HUDEP-2 (cell line): ENCODE results near the gene ZNF827.

Experiments used
- DNase-seq, 76 experiments: peaks; one replicate each; lab custom pipeline; 2025; ENCODE audit not compliant: unreplicated experiment in 76 of 76; lab: John Stamatoyannopoulos, UW

Gene ZNF827

DNA sequence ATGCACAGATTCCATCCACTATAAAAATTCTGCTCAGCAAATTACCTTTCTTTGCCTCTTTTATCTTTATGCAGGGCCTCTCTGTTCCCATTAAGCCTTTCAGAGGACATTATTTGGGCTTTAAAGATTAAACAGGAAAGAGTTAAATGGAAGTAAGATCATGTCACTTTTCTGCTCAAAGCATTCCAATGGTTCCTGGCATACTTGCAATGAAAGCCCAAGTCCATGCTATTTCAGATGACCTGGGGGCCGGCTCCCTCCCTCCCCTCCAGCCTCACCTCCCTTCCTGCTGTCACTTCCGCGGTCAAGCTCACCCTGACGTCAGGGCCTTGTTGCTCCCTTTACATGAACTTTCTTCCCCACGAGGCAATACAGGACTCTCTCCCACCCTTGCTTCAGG lies 133.1 kb downstream of the ZNF827 start:
- DNase-seq, result no peak

GRCh38 chr4:145804116-145804515 lies 134.5 kb downstream of the ZNF827 start:
- DNase-seq, result peak in 3 of 76 experiments; percentile 2 to 7 (median 2)

GRCh38 chr4:145799223-145799622 lies 139.4 kb downstream of the ZNF827 start:
- no peak for DNase-seq

DNA sequence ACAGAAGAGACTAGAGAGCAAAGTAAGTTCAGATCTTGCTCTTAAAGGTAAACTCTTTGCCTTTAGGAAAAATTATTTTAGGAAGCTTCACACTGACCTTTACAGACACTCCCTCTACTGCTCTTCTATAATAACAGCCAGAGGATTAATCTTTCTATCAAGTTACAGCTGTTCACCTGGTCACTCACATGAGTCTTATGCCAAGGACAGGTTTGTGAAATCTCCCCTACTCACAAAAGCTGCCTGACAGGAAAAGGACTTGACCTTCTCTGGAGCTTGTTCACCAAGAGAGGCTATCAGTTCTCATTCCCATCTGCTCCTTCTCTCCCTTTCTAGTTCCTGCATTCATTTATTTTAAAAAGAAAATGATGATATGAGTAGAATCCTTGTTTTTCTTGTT lies 141.3 kb downstream of the ZNF827 start:
- no peak for DNase-seq

DNA sequence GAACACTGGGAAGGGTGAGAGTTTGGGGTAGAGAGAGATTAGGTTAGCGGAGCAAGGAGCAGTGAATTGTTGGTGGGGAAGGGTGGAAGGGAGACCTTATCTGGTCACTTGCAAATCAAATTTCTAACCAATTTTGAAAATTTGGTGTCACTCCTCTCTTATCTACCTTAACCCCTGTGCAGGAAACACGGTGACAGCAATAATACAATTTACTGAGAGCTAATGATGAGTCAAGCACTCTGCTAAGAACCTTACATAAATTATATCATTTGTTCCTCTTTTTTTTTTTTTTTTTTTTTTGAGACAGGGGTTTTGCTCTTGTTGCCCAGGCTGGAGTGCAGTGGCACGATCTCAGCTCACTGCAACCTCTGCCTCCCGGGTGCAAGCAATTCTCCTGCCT lies 142.3 kb downstream of the ZNF827 start:
- DNase-seq, result no peak

GRCh38 chr4:145795521-145795920 lies 143.1 kb downstream of the ZNF827 start:
- DNase-seq, result no peak

DNA sequence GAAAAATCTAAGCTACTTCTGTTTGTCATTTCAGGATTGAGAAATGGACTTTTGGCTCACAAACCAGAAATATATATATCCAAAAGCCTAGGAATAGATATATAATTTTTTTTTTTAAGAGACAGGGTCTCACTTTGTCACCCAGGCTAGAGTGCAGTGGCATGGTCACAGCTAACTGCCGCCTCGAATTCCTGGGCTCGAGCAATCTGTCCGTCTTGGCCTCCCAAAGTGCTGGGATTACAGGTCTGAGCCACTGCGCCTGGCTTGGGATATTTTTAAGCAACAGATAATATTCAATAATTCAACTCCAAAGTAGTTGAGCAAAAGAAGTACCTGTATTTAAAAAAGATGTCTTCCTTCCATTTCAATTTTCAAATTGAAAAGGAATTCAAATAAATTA lies 146.2 kb downstream of the ZNF827 start:
- no peak for DNase-seq

- no peak for DNase-seq
These were observed 146.6 kb downstream of the ZNF827 start for GRCh38 chr4:145791988-145792387.

DNA sequence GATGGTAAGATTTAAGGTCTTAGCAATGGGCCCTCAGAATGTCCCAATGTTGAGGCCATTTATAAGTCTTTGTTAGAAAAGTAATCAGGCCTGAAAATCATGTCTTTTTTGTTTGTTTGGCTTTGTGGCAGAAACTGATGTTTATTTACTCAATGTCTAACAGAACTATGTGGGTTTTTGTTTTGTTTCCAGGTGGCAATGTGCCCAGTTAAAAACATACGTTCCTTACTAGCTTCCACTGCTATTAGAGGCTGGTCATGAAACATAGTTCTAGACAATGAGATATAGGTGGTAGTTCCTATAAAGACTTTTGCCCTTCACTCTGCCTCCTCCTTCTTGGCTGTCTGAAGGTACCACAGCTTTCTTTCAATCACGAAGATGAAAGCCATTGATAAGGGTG lies 149.9 kb downstream of the ZNF827 start:
- DNase-seq, result no peak

DNA sequence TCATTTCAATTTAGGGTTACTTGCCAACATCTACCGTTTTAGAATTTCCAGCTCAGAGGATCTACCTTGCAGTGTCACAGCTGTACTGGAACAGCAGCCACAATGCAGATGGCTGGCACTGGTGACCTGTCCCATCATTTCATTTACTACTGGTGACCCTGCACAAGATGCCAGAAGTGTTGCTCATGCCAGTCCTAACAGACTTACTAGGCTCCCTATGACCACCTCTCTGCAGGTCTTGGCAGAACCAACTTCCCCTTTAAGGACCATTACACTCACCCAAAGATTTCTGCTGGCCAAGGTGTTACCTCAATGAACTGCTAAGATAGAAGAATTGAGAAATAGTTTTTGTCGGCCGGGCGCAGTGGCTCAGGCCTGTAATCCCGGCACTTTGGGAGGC lies 151.8 kb downstream of the ZNF827 start:
- no peak for DNase-seq

DNA sequence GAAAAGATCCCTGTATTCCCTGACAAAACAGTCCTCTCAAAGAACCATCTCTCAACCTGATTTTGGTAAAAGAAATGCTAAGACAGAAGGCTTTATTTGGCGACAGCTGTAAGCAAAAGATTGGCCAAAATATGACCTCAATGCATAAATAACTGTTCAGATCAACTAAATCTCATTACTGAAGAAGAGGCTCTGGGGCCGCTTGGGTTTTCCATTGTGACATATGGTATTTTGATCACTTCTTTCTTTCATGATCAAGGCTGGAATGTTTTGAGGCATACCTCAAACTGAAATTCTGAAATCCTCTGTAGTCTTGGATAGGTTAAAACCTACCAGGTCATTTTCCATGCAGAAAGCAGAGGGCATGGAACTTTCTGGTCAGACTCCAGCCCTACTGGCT lies 152.4 kb downstream of the ZNF827 start:
- no peak for DNase-seq

DNA sequence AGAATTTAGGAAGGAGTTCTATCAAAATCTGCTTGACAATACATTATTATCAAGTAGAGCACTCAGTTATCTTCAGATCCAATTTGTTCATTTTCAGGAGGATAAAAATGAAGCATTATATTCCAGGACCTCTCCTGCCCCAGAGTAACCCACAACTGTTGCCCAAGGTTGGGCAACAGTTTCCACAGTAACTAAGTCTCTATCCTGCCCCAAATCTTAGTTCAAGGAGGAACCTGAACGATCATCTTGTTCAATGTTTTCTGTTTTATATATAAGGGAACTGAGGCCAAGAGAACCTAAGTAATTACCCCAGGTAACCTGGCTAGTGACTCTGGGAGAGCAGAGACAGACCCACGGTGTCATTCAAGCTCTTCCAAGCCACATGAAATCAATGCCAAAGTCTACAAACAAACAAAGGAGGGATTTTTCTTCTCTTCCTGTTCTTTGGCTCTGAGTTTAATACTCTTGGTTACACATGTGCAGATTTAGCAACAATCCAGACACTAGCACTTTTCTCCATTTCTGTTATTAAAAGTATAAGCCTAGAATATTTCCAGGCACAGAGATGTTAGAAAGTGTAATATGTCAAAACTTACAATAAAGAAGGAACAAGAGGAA lies 153.1 kb downstream of the ZNF827 start:
- no peak for DNase-seq

DNA sequence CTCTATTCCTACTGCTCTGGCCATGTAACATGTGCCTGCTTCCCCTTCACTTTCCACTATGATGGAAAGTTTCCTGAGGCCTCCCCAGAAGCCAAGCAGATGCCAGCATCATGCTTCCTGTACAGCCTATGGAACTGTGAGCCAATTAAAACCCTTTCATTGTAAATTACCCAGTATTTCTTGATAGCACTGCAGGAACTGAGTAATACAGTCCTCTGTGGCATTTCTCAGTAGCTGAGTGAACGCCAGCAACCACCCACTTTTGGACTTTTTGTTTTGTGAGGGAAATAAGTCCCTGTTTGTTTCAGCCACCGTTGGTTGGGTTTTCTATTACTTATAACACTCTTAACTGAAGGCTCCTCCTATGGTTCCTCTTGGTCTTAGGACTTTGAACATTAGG lies 154.6 kb downstream of the ZNF827 start:
- DNase-seq, result no peak

GRCh38 chr4:145782756-145783155 lies 155.9 kb downstream of the ZNF827 start:
- no peak for DNase-seq

- no peak for DNase-seq
These were observed 157.3 kb downstream of the ZNF827 start for GRCh38 chr4:145781351-145781750.

GRCh38 chr4:145779319-145779801 lies 159.3 kb downstream of the ZNF827 start:
- no peak for DNase-seq

DNA sequence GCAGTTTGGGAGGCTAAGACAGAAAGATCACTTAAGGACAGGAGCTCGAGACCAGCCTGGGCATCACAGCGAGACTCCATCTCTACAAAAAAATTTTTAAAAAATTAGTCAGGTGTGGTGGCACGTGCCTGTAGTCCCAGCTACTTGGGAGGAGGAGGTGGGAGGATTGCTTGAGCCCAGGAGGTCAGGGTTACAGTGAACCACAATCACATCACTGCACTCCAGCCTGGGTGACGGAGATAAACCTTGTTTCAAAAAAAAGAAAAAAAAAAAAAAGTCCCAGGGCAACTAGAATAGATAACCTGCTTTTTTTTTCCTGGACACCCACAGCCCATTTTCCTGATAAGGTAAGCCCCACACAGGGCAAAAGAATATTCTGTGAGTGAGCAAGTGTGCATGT lies 162.4 kb downstream of the ZNF827 start:
- DNase-seq, result peak in 23 of 76 experiments; percentile 0 to 47 (median 7)

DNA sequence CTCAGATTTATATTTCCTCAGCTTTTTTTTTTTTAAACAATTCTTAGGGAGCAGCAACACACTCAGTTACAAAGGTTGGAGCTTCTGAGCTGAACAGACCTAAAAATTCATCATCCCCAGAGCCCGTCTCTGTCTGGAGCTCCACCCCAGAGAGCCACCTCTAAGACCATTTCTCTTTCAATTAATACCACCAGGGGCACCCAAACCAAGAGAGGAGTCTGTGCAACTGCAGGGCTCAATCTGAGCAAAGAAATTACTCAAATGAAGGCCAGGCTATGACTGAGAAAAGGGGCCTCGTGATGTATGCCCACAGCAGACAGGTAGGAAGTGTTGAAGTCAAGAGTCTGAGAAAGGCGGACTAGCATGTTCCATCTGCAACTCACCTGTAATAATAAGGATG lies 163.2 kb downstream of the ZNF827 start:
- no peak for DNase-seq

DNA sequence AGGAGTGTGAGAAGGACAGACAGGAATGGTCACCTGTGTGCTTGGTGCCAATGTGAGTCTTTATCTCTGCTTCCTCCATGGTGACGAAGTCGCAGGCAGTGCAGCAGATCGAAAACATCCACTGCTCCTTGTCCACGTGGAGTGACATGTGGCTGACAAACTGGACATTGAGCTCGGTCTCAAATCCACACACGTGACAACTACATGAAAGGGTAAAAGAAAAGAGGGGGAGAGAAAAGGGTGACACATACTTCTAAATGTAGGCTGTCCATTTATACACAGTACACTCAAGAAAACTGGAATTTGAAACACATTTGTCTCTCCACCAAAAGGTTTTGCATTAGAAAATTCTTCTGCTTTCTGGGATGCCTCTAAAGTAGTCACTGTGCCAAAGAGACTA lies 164.2 kb downstream of the ZNF827 start:
- DNase-seq, result no peak

- DNase-seq, result no peak
These were observed 164.9 kb downstream of the ZNF827 start for GRCh38 chr4:145773581-145774234.

GRCh38 chr4:145772347-145772746 lies 166.3 kb downstream of the ZNF827 start:
- DNase-seq, result no peak

- DNase-seq, result no peak
These were observed 168.5 kb downstream of the ZNF827 start for GRCh38 chr4:145770124-145770523.
